GM10266 (cell line): ENCODE measurements around the gene C1orf115.
"Not testable (repeated sequence)": the region's sequence is repeated elsewhere in the genome, so short reads cannot be mapped to it uniquely, and the experiment has no call there.

Source experiments
- DNase-seq: peaks from one replicate; pipeline ENCODE4 v3.0.0; 2012; ENCODE audit errors: extremely low spot score
- CTCF ChIP-seq: IDR thresholded peaks from 2 replicates; pipeline ENCODE4 v1.5.1; 2012; ENCODE audit warnings: mild to moderate bottlenecking, low read depth; ENCODE audit not compliant: control insufficient read depth, insufficient read depth; ENCODE audit errors: missing control alignments

The C1orf115 gene

GRCh38 chr1:220708244-220708643, 18.1 kb downstream of the C1orf115 start:
- no peak for DNase-seq

DNA sequence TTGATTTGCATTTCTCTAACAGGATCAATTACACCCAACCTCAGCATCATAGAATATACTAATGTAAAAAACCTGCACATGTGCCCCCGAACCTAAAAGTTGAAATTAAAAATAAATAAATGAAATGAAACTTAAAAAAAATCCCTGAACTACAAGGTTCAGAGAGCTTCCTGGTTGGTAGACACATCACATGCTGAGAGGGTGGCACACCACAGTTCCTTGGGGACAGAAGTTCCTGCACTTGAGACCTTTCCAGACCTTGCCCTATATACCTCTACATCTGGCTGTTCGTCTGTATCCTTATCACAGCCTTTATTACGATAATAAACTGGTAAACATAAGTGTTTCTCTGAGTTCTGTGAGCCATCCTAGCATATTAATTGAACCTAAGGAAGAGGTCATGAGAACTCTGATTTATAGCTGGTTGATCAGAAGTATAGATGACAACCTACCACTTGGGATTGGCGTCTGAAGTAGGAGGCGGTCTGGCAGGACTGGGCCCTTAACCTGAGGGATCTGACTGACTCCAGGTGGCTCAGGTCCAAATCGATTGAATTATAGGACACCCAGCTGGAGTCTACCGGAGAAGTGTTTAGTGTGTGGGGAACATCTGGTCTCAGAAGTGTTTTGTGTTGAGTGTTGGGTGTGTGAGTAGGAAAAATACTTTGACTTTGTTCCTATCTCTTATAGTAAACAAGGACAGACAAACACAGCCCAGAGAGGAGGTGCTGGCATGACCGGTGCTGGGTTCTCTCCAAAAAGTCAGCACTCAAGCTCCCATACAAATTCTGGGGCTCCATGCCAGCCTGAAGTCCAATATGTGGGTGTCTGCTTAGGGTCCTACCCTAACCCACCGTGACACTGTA, 19.0 kb downstream of the C1orf115 start:
- DNase-seq = no peak
- no peak for TF ChIP-seq CTCF

More at GRCh38 chr1:220708244-220708643, 18.1 kb downstream of the C1orf115 start:
- no peak for TF ChIP-seq CTCF

DNA sequence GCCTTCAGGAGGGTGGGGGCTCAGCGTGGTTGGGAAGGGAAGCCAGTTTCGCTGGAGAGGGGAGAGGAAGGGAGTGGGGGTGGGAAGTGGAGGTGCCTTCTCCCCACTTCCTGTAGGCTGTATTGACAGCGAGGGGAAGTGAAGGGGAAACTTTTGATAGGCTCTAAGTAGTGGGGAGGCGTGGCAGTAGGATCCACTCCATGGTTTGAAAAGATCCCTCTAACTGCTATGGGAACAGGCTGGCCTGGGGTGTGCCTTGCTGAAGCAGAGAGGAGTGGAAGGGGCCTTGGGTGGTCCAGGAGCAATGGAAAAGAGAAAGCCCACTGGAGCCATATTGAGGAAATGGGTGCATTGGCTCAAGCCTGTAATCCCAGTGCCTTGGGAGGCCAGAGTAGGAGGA, 20.2 kb downstream of the C1orf115 start:
- DNase-seq = no peak
- TF ChIP-seq CTCF = no peak

DNA sequence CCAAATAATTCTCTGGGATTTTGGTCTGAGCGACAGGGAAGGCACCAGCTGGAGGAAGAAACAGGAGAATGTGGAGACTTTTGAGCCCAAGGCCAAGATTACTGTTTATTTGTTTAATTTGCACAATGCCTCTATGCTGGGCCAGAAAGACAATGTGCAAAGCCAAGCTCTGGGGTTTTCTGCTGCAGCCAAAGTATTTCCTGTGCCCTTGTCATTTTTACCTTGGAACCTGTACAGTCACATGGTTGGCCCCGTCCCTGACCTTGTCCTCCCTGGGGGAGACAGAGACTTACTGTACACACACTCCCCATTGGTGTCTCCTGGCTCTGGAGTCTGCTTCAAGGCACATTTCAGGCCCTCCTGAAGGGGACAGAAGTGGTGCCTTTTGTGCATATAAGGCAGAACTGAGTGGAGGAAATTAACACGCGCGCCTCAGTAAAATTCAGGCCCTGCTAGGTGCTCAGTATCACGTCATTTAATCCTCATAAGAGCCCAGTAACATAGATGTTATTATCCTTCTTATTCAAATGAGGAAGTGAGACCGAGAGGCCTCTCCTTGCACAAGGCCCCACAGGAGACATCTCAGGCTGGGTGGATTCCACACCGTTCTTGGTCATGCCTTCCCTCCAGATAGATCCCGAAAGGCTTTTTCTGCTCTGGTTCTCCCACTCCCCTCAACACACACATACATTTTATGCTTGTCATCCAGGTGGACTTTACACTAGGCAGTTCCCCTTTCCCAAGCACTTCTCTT, 21.1 kb downstream of the C1orf115 start:
- no peak for TF ChIP-seq CTCF

DNA sequence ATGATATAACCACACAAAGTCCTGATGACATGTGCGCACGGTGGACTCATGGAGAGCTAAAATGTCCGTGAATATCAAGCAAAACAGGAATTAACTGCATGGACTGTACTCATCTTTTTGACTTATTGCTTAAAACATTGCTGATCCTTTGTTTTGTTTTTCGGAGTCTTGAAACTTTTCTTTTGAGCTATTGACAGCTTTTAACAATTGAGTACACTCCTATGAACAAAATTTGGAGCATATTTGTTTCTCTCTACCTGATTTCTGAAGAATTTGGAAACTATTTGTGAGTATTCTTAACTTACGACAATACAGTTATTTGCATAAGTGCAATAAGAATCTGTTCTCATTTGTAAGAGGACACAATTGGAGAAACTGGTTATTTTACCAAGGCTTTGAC, 25.8 kb downstream of the C1orf115 start:
- not testable (repeated sequence) for DNase-seq

More for the DNA sequence above, 21.1 kb downstream of the C1orf115 start:
- peak; percentile 1 for DNase-seq

GRCh38 chr1:220717800-220718640, 27.9 kb downstream of the C1orf115 start:
- no peak for TF ChIP-seq CTCF
- DNase-seq = no peak

- DNase-seq = not testable (repeated sequence)
Measured at GRCh38 chr1:220721266-220721665, 31.1 kb downstream of the C1orf115 start.
